Activated CD4-positive, alpha-beta memory T cell treated with anti-CD3 and anti-CD28 coated beads, Interleukin-2, amount 10 ng/mL, durations not matched to agents 7 days and 5 days (primary cell): ENCODE measurements around the gene CFAP52. TPM values are rescaled to one million over a fixed set of nuclear protein-coding genes. Genes with fewer than 3 reads are reported as not detected.
"Not testable (repeated sequence)": the region's sequence is repeated elsewhere in the genome, so short reads cannot be mapped to it uniquely, and the experiment has no call there.

ENCODE experiments used
- CTCF ChIA-PET: fragments of 350-600 bp; sonication (Branson Sonifier 250); formaldehyde crosslinking; loops from one replicate; lab custom pipeline; 2021; ENCODE audit warnings: antibody characterized with exemption, inconsistent platforms; lab: Charles Lee
- POLR2A ChIA-PET: fragments of 350-600 bp; sonication (Branson Sonifier 250); formaldehyde crosslinking; loops from one replicate; lab custom pipeline; 2021; ENCODE audit warnings: antibody characterized with exemption; lab: Charles Lee
- DNase-seq: peaks from one replicate; pipeline ENCODE4 v3.0.0-alpha.2; 2020
- H3K27ac Mint-ChIP-seq: one replicate; pipeline ENCODE4 v1.8.0; 2021; ENCODE audit warnings: mild to moderate bottlenecking, mixed read lengths
- H3K27me3 Mint-ChIP-seq: one replicate; pipeline ENCODE4 v1.8.0; 2021; ENCODE audit warnings: mixed read lengths
- H3K36me3 Mint-ChIP-seq: one replicate; pipeline ENCODE4 v1.8.0; 2021; ENCODE audit warnings: low read depth, mixed read lengths
- H3K4me1 Mint-ChIP-seq: one replicate; pipeline ENCODE4 v1.8.0; 2021; ENCODE audit warnings: mixed read lengths
- H3K4me3 Mint-ChIP-seq: one replicate; pipeline ENCODE4 v1.8.0; 2021; ENCODE audit warnings: mild to moderate bottlenecking, mixed read lengths
- H3K9me3 Mint-ChIP-seq: one replicate; pipeline ENCODE4 v1.8.0; 2021; ENCODE audit warnings: mixed read lengths
- total RNA-seq, 2 experiments: library from RNA; stranded (reverse); gene quantifications; one replicate each; pipeline ENCODE4 v1.2.3, GENCODE V29; 2021

The CFAP52 gene
- total RNA-seq, 2 experiments from 2014 or later, result not detected

DNA sequence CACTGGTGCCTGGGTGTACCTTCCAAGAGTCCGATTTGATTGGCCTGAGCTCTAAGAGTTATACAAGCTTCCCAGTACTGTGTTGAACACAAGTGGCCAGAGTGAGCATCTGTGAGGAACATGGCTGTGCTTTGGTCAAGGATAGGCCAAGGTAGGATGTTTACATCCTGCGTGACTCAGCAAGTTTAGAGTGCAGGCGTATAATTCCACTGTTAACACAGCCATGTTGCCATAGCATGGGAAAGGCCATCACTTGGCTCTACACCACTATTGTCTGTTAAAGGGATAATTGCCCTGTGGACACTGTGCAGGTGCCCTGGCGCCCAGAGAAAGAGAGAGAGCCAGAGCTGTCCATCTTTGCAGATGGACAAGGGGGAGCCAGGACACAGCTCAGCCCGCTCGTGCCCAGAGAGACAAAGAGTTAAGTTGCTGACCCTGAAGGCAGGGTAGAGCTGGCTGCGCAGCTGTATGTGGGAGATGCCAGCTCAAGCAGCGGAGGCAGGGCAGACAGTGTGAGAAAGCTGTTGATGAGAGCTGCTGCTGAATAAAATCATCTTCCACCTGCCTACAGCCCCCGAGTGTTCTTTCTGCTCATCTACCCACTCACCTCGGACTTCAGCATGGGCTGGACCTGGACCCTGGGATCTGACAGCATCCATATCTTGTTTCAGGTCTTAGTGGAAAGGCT, 11.7 kb downstream of the CFAP52 start:
- ChIA-PET CTCF (no interaction called here), POLR2A (no interaction called here)
- no peak for DNase-seq
- peaks cover 5% of the 10 kb centered on the region for H3K9me3 Mint-ChIP-seq
- H3K4me1 Mint-ChIP-seq, result no peaks in the 10 kb centered on the region
- no peak overlapping the region for H3K27ac Mint-ChIP-seq
- no peaks in the 10 kb centered on the region for H3K36me3 Mint-ChIP-seq
- H3K27me3 Mint-ChIP-seq, result no peaks in the 10 kb centered on the region
- H3K4me3 Mint-ChIP-seq, result no peak overlapping the region

GRCh38 chr17:9594065-9594464, 17.6 kb downstream of the CFAP52 start:
- H3K36me3 Mint-ChIP-seq, result no peaks in the 10 kb centered on the region
- no peak for DNase-seq
- H3K4me1 Mint-ChIP-seq, result no peaks in the 10 kb centered on the region
- CTCF ChIA-PET, result no interaction called here
- no peak overlapping the region for H3K4me3 Mint-ChIP-seq
- POLR2A ChIA-PET, result no interaction called here
- no peak overlapping the region for H3K27ac Mint-ChIP-seq
- H3K9me3 Mint-ChIP-seq, result no peaks in the 10 kb centered on the region
- peaks cover 3% of the 10 kb centered on the region for H3K27me3 Mint-ChIP-seq

DNA sequence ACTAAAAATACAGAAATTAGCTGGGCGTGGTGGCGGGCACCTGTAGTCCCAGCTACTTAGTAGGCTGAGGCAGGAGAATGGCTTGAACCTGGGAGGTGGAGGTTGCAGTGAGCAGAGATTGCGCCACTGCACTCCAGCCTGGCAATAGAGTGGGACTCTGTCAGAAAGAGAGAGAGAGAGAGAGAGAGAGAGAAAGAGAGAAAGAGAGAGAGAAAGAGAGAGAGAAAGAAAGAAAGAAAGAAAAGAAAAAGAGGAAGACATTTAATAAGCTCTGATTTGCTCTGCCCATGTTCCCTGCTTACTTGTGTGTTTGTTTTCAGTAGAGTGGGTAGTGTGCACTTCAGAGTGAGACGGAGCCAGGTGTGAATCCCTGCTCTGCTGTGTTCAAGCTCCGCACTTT, 21.2 kb downstream of the CFAP52 start:
- H3K27me3 Mint-ChIP-seq, H3K36me3 Mint-ChIP-seq, H3K4me1 Mint-ChIP-seq, H3K4me3 Mint-ChIP-seq, POLR2A ChIA-PET, DNase-seq, H3K9me3 Mint-ChIP-seq, H3K27ac Mint-ChIP-seq: not testable (repeated sequence)
- CTCF ChIA-PET, result interaction anchor here (0.9 kb wide), 1 partner anchor 20 kb away, joined by 3 read pairs; no protein-coding TSS in a partner anchor

DNA sequence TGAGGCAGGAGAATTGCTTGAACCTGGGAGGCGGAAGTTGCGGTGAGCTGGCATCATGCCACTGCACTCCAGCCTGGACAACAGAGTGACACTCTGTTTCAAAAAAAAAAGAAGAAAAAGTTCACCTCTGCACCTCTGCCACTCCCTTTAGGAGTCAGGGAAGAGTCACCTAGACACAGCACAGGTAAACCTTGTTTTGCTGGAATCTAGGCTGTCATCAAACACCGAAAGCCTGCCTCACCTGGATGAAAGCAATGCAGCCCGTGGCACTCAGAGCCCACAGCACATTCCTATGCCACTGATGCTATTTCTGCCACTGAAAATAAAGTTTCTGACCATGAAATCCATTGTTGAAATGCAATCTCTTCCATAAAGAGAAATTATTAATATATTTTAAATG, 22.2 kb downstream of the CFAP52 start:
- no peak for DNase-seq
- Mint-ChIP-seq H3K27ac (no peak overlapping the region), H3K27me3 (peaks cover 4% of the 10 kb centered on the region), H3K4me3 (no peak overlapping the region), H3K4me1 (no peaks in the 10 kb centered on the region), H3K36me3 (no peaks in the 10 kb centered on the region), H3K9me3 (no peaks in the 10 kb centered on the region)
- POLR2A ChIA-PET, result no interaction called here
- CTCF ChIA-PET, result no interaction called here

DNA sequence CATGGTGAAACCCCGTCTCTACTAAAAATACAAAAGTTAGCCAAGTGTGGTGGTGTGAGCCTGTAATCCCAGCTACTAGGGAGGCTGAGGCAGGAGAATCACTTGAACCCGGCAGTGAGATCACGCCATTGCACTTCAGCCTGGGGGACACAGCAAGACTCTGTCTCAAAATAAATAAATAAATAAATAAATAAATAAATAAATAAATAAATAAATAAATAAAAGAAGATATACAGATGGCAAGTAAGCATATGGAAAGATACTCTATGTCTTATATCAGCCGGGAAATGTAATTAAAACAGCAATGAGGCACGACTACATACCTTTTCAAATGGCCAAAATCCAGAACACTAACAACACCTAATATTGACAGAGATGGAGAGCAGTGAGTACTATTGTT, 28.1 kb downstream of the CFAP52 start:
- H3K27me3 Mint-ChIP-seq, H3K4me3 Mint-ChIP-seq, H3K27ac Mint-ChIP-seq, DNase-seq, H3K4me1 Mint-ChIP-seq, POLR2A ChIA-PET, H3K36me3 Mint-ChIP-seq, CTCF ChIA-PET, H3K9me3 Mint-ChIP-seq: not testable (repeated sequence)

- no peak for DNase-seq
- Mint-ChIP-seq H3K9me3 (no peaks in the 10 kb centered on the region), H3K27ac (no peak overlapping the region), H3K27me3 (peaks cover 11% of the 10 kb centered on the region), H3K36me3 (no peaks in the 10 kb centered on the region), H3K4me1 (no peaks in the 10 kb centered on the region), H3K4me3 (no peak overlapping the region)
- CTCF ChIA-PET, result no interaction called here
- POLR2A ChIA-PET, result no interaction called here
Observed at GRCh38 chr17:9606453-9606852, 30.0 kb downstream of the CFAP52 start.

- POLR2A ChIA-PET, DNase-seq, H3K4me1 Mint-ChIP-seq, H3K36me3 Mint-ChIP-seq, H3K27ac Mint-ChIP-seq, CTCF ChIA-PET, H3K4me3 Mint-ChIP-seq, H3K9me3 Mint-ChIP-seq: not testable (repeated sequence)
- peaks cover 12% of the 10 kb centered on the region for H3K27me3 Mint-ChIP-seq
Observed at GRCh38 chr17:9607058-9607457, 30.6 kb downstream of the CFAP52 start.

DNA sequence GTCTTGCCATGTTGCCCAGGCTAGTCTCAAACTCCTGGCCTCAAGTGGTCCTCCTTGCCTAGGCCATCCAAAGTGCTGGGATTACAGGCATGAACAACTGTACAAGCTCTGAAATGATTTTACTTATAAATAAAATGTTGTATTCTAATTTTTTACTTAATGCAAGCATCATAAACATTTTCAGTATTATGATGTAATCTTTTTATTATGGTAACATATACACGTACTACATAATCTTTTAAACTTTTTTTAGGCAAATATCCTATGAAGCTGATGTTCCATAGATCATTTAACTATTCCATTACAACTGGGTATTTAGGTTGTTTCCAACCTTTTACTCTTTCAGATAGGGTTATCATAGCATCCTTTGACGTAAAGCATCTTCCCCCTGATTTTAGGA, 35.1 kb downstream of the CFAP52 start:
- H3K27me3 Mint-ChIP-seq, result peaks cover 12% of the 10 kb centered on the region

DNA sequence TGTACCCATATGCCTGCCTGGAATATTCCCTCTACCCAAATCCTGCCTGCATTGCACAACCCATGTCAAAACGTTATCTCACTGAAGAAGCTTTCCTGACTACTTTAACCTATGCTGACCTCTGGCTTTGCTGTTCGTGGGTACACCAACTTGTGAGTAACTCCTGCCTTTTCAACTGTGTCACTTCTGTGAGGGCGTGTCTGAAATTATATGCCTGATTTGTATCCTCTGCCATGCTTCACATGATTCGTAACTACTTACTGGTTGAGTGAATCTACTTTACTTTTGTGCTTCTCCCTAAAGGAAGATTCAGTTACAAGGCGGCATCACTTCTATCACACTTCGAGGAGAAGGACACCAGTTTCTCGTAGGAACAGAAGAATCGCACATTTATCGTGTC, 35.6 kb downstream of the CFAP52 start:
- H3K9me3 Mint-ChIP-seq, result no peaks in the 10 kb centered on the region
- H3K27me3 Mint-ChIP-seq, result peaks cover 12% of the 10 kb centered on the region
- no peaks in the 10 kb centered on the region for H3K4me1 Mint-ChIP-seq
- H3K27ac Mint-ChIP-seq, result no peak overlapping the region
- no peak for DNase-seq
- ChIA-PET POLR2A (no interaction called here), CTCF (no interaction called here)
- H3K4me3 Mint-ChIP-seq, result no peak overlapping the region
- no peaks in the 10 kb centered on the region for H3K36me3 Mint-ChIP-seq

More for the DNA sequence above, 35.1 kb downstream of the CFAP52 start:
- ChIA-PET CTCF (no interaction called here), POLR2A (no interaction called here)
- H3K27ac Mint-ChIP-seq, result no peak overlapping the region
- no peaks in the 10 kb centered on the region for H3K9me3 Mint-ChIP-seq
- no peaks in the 10 kb centered on the region for H3K36me3 Mint-ChIP-seq
- DNase-seq, result no peak
- no peaks in the 10 kb centered on the region for H3K4me1 Mint-ChIP-seq
- no peak overlapping the region for H3K4me3 Mint-ChIP-seq

GRCh38 chr17:9615486-9615885, 39.0 kb downstream of the CFAP52 start:
- Mint-ChIP-seq H3K27ac (no peak overlapping the region), H3K9me3 (no peaks in the 10 kb centered on the region), H3K36me3 (no peaks in the 10 kb centered on the region), H3K27me3 (peaks cover 8% of the 10 kb centered on the region), H3K4me1 (no peaks in the 10 kb centered on the region), H3K4me3 (no peak overlapping the region)
- POLR2A ChIA-PET, result no interaction called here
- DNase-seq, result no peak
- CTCF ChIA-PET, result no interaction called here

DNA sequence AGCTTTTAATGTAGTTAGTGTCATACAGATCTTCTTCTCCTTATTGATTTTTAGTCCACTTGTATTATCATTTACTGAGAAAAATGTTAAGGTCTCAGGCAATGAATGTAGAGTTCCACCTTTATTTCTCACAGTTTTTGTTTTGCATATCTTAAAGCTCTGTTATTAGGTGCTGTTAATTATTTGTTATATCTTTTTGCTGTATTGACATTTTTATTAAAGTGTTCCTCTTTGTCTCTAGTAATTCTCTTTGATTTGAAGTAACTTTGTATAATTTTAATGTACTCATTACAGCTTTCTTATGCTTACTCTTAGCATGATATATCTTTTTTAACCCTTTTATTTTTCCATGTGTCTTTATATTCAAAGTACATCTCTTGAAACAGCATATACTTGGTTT, 46.5 kb downstream of the CFAP52 start:
- no peak for DNase-seq
- Mint-ChIP-seq H3K36me3 (no peaks in the 10 kb centered on the region), H3K4me1 (no peaks in the 10 kb centered on the region), H3K27ac (no peak overlapping the region), H3K4me3 (no peak overlapping the region), H3K9me3 (peaks cover 8% of the 10 kb centered on the region), H3K27me3 (peaks cover 4% of the 10 kb centered on the region)
- ChIA-PET CTCF (no interaction called here), POLR2A (no interaction called here)

GRCh38 chr17:9628509-9628908, 52.1 kb downstream of the CFAP52 start:
- DNase-seq, result no peak

DNA sequence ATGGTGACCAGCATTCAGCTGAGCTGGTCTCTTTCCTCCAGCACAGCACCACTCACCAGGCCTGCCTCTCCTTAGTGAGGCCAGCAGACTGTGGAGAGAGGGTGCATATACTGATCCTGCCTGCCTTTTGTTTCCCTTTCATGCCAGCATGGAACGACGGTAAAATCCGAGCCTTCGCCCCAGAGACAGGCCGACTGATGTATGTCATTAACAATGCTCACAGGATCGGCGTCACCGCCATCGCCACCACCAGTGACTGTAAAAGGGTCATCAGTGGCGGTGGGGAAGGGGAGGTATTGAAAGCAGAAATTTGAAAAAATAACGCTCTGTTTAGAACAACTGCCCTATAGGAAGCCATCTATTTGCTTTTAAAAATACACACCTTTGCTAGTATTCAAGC, 56.3 kb downstream of the CFAP52 start:
- H3K27ac Mint-ChIP-seq, result no peak overlapping the region
- peaks cover 11% of the 10 kb centered on the region for H3K27me3 Mint-ChIP-seq
- CTCF ChIA-PET, result no interaction called here
- POLR2A ChIA-PET, result no interaction called here
- H3K4me3 Mint-ChIP-seq, result no peak overlapping the region
- H3K4me1 Mint-ChIP-seq, result no peaks in the 10 kb centered on the region
- no peaks in the 10 kb centered on the region for H3K36me3 Mint-ChIP-seq
- peaks cover 3% of the 10 kb centered on the region for H3K9me3 Mint-ChIP-seq
- DNase-seq, result no peak

More at GRCh38 chr17:9628509-9628908, 52.1 kb downstream of the CFAP52 start:
- Mint-ChIP-seq H3K4me1 (no peaks in the 10 kb centered on the region), H3K4me3 (no peak overlapping the region), H3K36me3 (no peaks in the 10 kb centered on the region), H3K27ac (no peak overlapping the region), H3K9me3 (peaks cover 7% of the 10 kb centered on the region), H3K27me3 (peaks cover 11% of the 10 kb centered on the region)
- ChIA-PET POLR2A (no interaction called here), CTCF (no interaction called here)

GRCh38 chr17:9635340-9635739, 58.9 kb downstream of the CFAP52 start:
- POLR2A ChIA-PET, result no interaction called here
- H3K27me3 Mint-ChIP-seq, result peaks cover 9% of the 10 kb centered on the region
- H3K4me1 Mint-ChIP-seq, result no peaks in the 10 kb centered on the region
- no peaks in the 10 kb centered on the region for H3K9me3 Mint-ChIP-seq
- CTCF ChIA-PET, result no interaction called here
- no peaks in the 10 kb centered on the region for H3K36me3 Mint-ChIP-seq
- DNase-seq, result no peak
- H3K27ac Mint-ChIP-seq, result no peak overlapping the region
- no peak overlapping the region for H3K4me3 Mint-ChIP-seq
